GM19397 (cell line): ENCODE data around the gene COL4A2.
A peak's percentile ranks its signal among the peaks of the same experiment; 100 is the strongest.

Source experiments
- ATAC-seq: cut with Tn5 transposase; IDR thresholded peaks from one replicate; pipeline ENCODE4 v1.9.1; 2021; ENCODE audit warnings: mild to moderate bottlenecking, moderate library complexity; ENCODE audit not compliant: unreplicated experiment

The COL4A2 gene

GRCh38 chr13:110351636-110352420 is 44.7 kb downstream of the COL4A2 start:
- ATAC-seq = no peak

GRCh38 chr13:110352735-110353134 is 45.7 kb downstream of the COL4A2 start:
- ATAC-seq = no peak

DNA sequence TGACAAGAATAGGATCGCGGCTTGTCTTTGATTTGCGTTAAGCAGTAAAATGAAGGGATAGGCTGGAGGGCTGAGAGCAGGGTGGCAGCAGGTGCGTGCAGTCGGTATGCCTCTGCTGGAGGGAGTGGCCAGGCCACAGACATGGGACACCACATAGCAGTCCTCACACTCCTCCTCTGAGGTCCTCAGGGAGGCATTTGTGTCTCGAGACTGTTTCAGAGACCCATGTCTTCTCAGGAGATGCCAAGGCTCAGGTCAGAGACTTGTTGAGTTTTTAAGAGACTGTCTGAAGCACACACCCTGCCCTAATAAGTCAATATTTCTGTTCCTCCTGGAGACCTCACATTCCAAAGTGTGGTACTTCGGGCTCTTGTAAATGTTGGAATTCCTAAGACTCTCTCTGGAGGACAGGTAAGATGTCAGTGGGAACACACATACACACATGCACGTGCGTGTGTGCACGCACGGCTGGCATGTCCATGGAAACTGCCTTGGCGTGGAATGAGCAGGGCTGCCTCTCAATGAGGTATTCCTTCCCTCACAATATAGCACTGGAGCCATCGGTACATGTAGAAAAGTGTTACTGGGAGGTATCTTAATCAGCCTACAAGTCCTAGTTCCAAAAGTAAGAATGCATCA is 46.4 kb downstream of the COL4A2 start:
- no peak for ATAC-seq

- no peak for ATAC-seq
These were observed 47.1 kb downstream of the COL4A2 start for GRCh38 chr13:110354123-110354627.

GRCh38 chr13:110354715-110355473 is 47.8 kb downstream of the COL4A2 start:
- ATAC-seq = no peak

DNA sequence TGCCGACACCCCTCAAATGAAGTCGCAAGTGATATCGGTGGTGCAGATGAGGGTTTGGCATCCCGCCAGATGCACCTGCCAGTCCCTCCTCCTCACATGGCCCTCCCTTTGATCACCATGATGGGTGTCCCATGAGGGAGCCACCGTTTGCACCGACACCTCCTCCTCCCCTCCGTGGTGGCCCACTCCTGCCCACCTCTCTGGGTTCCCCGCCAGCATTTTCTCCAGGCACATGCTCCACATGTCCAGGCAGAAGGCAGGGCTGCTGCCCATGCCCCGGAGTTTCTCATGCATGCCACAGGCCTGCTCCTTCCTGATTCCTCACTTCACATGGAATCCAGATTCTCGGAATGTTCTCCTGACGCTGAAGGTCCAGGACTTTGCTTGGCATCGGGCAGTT is 49.3 kb downstream of the COL4A2 start:
- no peak for ATAC-seq

DNA sequence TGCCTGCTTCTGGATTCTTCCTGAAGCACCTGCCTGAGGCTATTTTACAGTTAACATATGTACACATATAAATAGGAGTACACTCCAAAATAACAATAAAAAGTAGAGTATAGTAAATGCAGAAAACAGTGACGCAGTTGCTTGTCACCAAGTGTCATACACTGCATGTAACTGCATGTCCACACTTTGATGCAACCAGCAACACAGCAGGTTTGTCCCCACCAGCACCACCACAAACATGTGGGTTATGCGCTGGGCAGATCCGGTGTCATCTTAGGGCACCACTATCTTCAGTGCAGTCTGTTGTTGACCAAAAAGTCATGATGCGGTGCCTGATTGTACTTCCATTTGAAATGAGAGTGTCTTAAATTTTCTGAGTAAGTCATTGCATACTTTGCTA is 51.3 kb downstream of the COL4A2 start:
- no peak for ATAC-seq

GRCh38 chr13:110359840-110360301 is 52.8 kb downstream of the COL4A2 start:
- no peak for ATAC-seq

DNA sequence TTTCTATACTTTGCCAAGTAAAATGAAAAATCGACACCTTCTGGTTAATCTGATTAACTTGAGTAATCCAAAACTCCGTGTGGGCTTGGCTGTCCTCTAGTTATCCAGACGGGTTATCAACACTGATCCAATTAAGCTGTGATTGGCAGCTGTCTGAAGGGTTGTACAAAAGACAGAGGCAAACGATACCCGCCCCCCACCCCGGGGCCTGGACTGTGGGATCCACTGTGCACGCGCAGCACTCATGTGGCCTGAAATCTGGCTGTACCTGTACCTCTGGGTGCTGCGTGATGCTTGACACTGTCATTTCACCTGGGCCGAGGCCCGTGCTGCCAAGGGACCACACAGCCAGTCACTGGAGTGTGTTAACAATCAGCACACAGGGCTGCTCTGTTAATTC is 53.5 kb downstream of the COL4A2 start:
- no peak for ATAC-seq

GRCh38 chr13:110361365-110361911 is 54.4 kb downstream of the COL4A2 start:
- ATAC-seq = no peak

DNA sequence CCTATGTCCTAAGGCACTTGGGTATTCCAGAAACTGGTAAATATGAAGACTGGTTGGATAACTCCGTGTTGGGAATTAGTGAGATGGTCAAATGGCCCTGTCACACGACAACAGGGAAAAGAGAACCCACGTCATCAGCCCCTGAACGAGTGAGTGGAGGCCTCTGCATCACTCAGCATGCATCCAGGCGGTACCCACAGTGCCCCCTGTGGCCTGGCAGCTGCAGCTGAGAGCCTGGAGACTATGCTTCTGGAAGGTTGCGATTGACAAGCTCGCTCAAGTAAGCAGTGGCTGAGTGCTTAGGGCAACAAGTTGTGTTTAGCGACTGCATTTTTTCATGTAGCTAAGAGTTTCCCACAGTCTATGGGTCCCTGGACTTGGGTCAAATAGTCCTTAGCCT is 55.9 kb downstream of the COL4A2 start:
- ATAC-seq = no peak

DNA sequence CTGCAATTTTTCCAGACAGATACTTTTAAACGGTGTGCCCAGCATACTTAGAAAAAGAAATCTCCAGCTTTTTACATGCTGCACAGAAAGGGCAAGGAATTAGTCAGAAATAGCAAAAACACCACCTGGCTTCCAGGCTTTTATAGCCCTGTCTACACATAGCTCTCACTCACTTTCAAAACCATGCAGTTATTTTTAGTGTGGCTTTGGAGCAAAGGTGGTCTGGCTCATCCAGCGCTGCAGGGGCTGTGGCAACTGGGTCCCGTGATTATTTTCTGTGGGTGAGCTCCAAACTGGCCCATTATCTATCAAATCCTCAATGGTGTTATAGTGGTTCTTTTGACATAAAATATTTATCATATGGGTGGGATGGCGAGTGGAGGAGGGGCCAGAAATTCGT is 57.0 kb downstream of the COL4A2 start:
- ATAC-seq = no peak

DNA sequence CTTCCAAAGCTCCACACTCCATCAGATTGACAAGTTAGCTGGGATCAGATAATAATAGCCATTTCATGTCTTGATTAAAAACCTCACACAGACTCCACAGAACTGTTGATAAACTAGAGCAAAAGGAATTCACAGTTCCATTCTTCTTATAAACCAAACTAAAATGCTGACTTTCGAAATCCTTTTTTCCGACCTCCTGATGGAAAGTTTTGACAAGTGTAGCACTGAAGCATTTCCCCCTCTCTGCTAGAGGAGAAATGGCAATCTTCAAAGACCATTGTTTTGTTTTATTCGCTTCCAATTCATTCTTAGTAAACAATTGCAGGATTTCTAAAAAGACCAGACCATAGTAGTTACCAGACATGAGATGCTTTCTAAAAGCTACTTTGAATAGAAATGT is 58.8 kb downstream of the COL4A2 start:
- no peak for ATAC-seq

DNA sequence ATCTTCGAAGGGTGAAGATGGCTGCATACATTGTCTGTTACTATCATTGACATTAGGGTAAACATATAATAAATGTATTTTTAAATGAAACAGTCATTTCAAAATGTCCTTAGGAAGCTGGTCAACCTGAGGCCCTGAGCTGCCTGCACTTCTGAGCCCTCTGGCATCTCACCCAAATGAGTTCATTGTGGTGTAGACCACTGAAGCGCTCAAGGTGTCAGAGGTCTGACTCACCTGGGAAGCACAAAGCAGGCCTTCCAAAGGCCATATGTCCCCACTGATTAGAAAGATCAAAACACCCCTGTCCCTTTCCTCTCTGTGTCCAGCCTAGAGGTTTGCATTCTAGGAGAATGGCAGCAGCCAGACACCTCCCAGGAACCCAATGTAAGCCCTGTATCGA is 59.6 kb downstream of the COL4A2 start:
- no peak for ATAC-seq

DNA sequence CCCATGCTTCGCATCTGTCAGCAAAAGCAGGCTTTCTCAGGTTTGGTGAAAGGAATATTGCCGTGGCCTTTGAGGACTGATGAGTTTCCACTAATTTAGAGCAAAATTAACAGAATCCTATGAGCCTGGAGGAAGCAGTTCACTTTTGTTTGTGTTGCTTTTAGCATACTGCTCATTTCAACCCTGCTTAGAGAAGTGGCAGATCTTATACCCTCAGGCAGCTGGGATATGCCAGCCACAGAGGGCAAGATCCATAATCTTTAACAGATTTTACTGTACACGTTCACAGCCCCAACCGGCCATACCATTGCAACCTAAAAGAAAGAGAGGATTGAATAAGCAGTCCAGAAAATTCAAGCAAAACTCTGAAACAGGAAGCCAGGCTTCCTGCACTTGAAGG is 60.5 kb downstream of the COL4A2 start:
- no peak for ATAC-seq

GRCh38 chr13:110368408-110368807 is 61.3 kb downstream of the COL4A2 start:
- ATAC-seq = no peak

- no peak for ATAC-seq
These were observed 62.3 kb downstream of the COL4A2 start for GRCh38 chr13:110369400-110369799.

DNA sequence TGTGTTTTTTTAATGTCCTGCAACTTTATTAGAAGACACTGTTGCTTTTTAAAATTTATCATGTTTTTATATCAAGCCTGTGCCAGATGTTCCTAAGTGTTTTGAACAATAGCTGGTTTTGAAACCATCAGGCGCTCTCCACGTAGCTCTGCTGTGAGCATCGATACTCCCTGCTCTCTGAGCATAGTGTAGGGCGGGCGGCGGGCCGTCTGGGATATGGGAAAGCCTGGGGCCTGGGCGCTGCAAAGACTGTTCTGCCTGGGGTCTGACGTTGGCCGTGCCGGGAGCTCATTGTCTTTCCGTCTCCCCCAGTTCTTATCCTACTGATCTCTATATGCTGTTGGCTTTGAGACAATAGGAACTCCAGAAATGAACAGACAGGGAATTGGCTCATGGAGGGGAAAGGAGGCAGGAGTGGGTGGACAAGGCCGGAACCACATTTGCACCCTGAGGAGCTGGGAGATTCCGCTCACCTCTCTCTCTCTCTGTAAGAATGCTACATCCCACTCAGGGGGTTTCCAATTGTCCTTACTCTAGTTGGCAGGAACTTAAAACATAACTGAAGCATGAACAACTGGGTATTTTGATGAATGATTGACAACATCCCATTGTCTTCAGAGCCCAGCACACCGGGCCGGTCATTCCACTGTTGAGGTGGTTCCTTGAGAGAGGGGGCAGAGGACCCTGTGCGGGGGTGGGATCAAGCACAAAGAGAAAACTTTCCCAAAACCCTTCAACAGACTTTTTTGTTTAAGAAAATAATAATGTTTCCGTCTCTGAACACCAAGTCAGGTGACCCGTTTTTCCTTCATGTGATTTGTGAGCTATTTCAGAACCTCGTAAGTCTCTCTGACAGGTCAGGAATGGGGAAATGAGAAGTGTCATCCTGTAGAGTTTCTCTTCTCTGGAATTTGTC is 64.7 kb downstream of the COL4A2 start:
- ATAC-seq = peak; percentile 72

- ATAC-seq = no peak
These were observed 65.6 kb downstream of the COL4A2 start for GRCh38 chr13:110372676-110373075.

DNA sequence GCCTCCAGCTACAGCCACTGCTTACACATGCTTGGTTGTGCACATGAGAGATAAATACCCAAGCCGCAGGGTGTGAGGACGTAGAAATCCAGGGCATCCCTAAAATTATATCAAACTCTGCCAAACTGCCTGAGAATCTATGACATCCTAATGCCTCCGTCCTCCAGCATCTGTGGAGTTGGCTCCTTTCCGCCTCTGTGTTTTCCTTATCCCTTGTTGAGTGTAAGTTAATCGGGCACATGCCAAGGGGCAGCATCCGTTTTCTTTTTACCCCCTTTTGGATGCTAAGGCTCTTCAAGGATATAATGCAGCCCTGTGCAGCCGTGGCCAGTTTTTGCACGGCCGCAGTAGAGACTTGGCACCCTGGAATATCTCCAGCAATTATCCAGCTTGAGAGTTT is 66.5 kb downstream of the COL4A2 start:
- no peak for ATAC-seq
